ENCODE results near the gene C2orf42. TPM values are rescaled to one million over a fixed set of nuclear protein-coding genes. Genes with fewer than 3 reads are reported as not detected.
"Not testable (repeated sequence)": the region's sequence is repeated elsewhere in the genome, so short reads cannot be mapped to it uniquely, and the experiment has no call there.

Gene C2orf42
- total and polyA plus RNA-seq, 4 donors, result 8.1 to 20.6 (median 13.7) TPM

GRCh38 chr2:70191244-70191735 lies 471 bp upstream of the C2orf42 start:
- no peak for TF ChIP-seq MAX (IDR thresholded peaks at IDR 0.05)
- no peak for TF ChIP-seq TAF1 (conservative IDR thresholded peaks at IDR 0.05)
- TF ChIP-seq SP1 (IDR thresholded peaks at IDR 0.05), result no peak
- TF ChIP-seq YY1 (IDR thresholded peaks at IDR 0.05), result no peak
- no peak for TF ChIP-seq GABPA (IDR thresholded peaks at IDR 0.05 in 1 of 2, conservative IDR thresholded peaks at IDR 0.05 in 1 of 2)
- TF ChIP-seq JUND (IDR thresholded peaks at IDR 0.05), result no peak
- Histone ChIP-seq H3K9me3 (ENCODE audit: control insufficient read depth in 4 of 4, low read length in 3 of 4) (no peaks in the 10 kb centered on the region), H3K27me3 (ENCODE audit: control insufficient read depth in 4 of 4, insufficient read depth in 4 of 4, low read length in 3 of 4) (no peaks in the 10 kb centered on the region), H3K4me3 (ENCODE audit: low read depth in 1 of 3, low read length in 3 of 3) (peak overlapping the region in 2 of 3 donors; percentile 67 to 100), H3K36me3 (ENCODE audit: control insufficient read depth in 4 of 4, insufficient read depth in 3 of 4, low read depth in 1 of 4, low read length in 3 of 4) (no peaks in the 10 kb centered on the region), H3K27ac (ENCODE audit: low read depth in 1 of 2, low read length in 2 of 2) (peak overlapping the region; percentile 99 to 100), H3K9ac (ENCODE audit: low read depth in 1 of 2, low read length in 2 of 2) (peak overlapping the region in 1 of 2 donors; percentile 64), H3K4me1 (ENCODE audit: control insufficient read depth in 4 of 4, insufficient read depth in 4 of 4, low read length in 3 of 4) (peaks cover 0 to 3% (median 3%) of the 10 kb centered on the region in 4 donors)
- 72% methylated on average over 13 of the region's 13 CpGs for WGBS
- DNase-seq (ENCODE audit: low spot score), result no peak

GRCh38 chr2:70188460-70188859 lies 2.4 kb downstream of the C2orf42 start:
- peaks cover 0 to 3% (median 3%) of the 10 kb centered on the region in 4 donors for H3K4me1 ChIP-seq (ENCODE audit: control insufficient read depth in 4 of 4, insufficient read depth in 4 of 4, low read length in 3 of 4)
- peak; percentile 92 to 96 for TF ChIP-seq JUND (IDR thresholded peaks at IDR 0.05)
- TF ChIP-seq TAF1 (conservative IDR thresholded peaks at IDR 0.05), result peak; percentile 38
- peak; percentile 98 to 99 for TF ChIP-seq HNF4A (conservative IDR thresholded peaks at IDR 0.05)
- TF ChIP-seq HNF4G (IDR thresholded peaks at IDR 0.05), result peak; percentile 90
- TF ChIP-seq FOXA2 (IDR thresholded peaks at IDR 0.05), result peak; percentile 79
- TF ChIP-seq EGR1 (IDR thresholded peaks at IDR 0.05; ENCODE audit: low read depth in 2 of 2), result peak in 1 of 2 donors; percentile 51
- peak; percentile 89 for TF ChIP-seq SP1 (IDR thresholded peaks at IDR 0.05)
- TF ChIP-seq YY1 (IDR thresholded peaks at IDR 0.05), result peak; percentile 70
- peak; percentile 74 for TF ChIP-seq FOXA1 (IDR thresholded peaks at IDR 0.05)
- peak; percentile 30 to 43 for TF ChIP-seq RAD21 (IDR thresholded peaks at IDR 0.05)
- TF ChIP-seq REST (IDR thresholded peaks at IDR 0.05), result peak; percentile 57
- peak; percentile 25 for TF ChIP-seq NR2F2 (IDR thresholded peaks at IDR 0.05)
- TF ChIP-seq GABPA (IDR thresholded peaks at IDR 0.05 in 1 of 2, conservative IDR thresholded peaks at IDR 0.05 in 1 of 2), result peak in 1 of 2 donors; percentile 56
- peak; percentile 75 to 80 for TF ChIP-seq RXRA (IDR thresholded peaks at IDR 0.05)
- peak; percentile 95 for TF ChIP-seq ATF3 (IDR thresholded peaks at IDR 0.05)
- TF ChIP-seq MAX (IDR thresholded peaks at IDR 0.05), result peak; percentile 77
- TF ChIP-seq, protein P1, sequence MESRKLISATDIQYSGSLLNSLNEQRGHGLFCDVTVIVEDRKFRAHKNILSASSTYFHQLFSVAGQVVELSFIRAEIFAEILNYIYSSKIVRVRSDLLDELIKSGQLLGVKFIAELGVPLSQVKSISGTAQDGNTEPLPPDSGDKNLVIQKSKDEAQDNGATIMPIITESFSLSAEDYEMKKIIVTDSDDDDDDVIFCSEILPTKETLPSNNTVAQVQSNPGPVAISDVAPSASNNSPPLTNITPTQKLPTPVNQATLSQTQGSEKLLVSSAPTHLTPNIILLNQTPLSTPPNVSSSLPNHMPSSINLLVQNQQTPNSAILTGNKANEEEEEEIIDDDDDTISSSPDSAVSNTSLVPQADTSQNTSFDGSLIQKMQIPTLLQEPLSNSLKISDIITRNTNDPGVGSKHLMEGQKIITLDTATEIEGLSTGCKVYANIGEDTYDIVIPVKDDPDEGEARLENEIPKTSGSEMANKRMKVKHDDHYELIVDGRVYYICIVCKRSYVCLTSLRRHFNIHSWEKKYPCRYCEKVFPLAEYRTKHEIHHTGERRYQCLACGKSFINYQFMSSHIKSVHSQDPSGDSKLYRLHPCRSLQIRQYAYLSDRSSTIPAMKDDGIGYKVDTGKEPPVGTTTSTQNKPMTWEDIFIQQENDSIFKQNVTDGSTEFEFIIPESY (IDR thresholded peaks at IDR 0.05), result peak; percentile 80
- TF ChIP-seq, protein P2, sequence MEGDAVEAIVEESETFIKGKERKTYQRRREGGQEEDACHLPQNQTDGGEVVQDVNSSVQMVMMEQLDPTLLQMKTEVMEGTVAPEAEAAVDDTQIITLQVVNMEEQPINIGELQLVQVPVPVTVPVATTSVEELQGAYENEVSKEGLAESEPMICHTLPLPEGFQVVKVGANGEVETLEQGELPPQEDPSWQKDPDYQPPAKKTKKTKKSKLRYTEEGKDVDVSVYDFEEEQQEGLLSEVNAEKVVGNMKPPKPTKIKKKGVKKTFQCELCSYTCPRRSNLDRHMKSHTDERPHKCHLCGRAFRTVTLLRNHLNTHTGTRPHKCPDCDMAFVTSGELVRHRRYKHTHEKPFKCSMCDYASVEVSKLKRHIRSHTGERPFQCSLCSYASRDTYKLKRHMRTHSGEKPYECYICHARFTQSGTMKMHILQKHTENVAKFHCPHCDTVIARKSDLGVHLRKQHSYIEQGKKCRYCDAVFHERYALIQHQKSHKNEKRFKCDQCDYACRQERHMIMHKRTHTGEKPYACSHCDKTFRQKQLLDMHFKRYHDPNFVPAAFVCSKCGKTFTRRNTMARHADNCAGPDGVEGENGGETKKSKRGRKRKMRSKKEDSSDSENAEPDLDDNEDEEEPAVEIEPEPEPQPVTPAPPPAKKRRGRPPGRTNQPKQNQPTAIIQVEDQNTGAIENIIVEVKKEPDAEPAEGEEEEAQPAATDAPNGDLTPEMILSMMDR (IDR thresholded peaks at IDR 0.05; ENCODE audit: low read depth, low read length, missing input control), result no peak
- no peaks in the 10 kb centered on the region for H3K9me3 ChIP-seq (ENCODE audit: control insufficient read depth in 4 of 4, low read length in 3 of 4)
- H3K36me3 ChIP-seq (ENCODE audit: control insufficient read depth in 4 of 4, insufficient read depth in 3 of 4, low read depth in 1 of 4, low read length in 3 of 4), result no peaks in the 10 kb centered on the region
- 36% methylated on average over 5 of the region's 5 CpGs for WGBS
- H3K27me3 ChIP-seq (ENCODE audit: control insufficient read depth in 4 of 4, insufficient read depth in 4 of 4, low read length in 3 of 4), result no peaks in the 10 kb centered on the region
- H3K27ac ChIP-seq (ENCODE audit: low read depth in 1 of 2, low read length in 2 of 2), result peak overlapping the region; percentile 93 to 96
- DNase-seq (ENCODE audit: low spot score), result no peak
- H3K9ac ChIP-seq (ENCODE audit: low read depth in 1 of 2, low read length in 2 of 2), result peak overlapping the region in 1 of 2 donors; percentile 66
- no peak overlapping the region for H3K4me3 ChIP-seq (ENCODE audit: low read depth in 1 of 3, low read length in 3 of 3)

DNA sequence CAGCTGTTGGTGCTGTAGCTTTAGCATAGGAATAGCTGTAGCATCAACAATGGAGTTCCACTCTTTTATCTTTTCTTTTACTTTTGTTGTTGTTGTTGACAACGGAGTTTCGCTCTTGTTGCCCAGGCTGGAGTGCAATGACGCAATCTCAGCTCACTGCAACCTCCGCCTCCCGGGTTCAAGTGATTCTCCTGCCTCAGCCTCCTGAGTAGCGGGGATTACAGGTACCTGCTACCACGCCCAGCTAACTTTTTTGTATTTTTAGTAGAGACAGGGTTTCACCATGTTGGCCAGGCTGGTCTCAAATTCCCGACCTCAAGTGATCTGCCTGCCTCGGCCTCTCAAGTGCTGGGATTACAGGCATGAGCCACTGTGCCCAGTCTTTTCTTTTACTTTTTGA lies 3.6 kb downstream of the C2orf42 start:
- H3K9me3 ChIP-seq (ENCODE audit: control insufficient read depth in 4 of 4, low read length in 3 of 4); DNase-seq (ENCODE audit: low spot score); H3K27ac ChIP-seq (ENCODE audit: low read depth in 1 of 2, low read length in 2 of 2); H3K27me3 ChIP-seq (ENCODE audit: control insufficient read depth in 4 of 4, insufficient read depth in 4 of 4, low read length in 3 of 4); H3K36me3 ChIP-seq (ENCODE audit: control insufficient read depth in 4 of 4, insufficient read depth in 3 of 4, low read depth in 1 of 4, low read length in 3 of 4); H3K4me1 ChIP-seq (ENCODE audit: control insufficient read depth in 4 of 4, insufficient read depth in 4 of 4, low read length in 3 of 4); H3K9ac ChIP-seq (ENCODE audit: low read depth in 1 of 2, low read length in 2 of 2); H3K4me3 ChIP-seq (ENCODE audit: low read depth in 1 of 3, low read length in 3 of 3): not testable (repeated sequence)
- WGBS, result 90% methylated on average over 9 of the region's 9 CpGs

Data from liver (tissue), 9 donors.